RKO (cell line): ENCODE data around the gene CWC15.
"Not testable (repeated sequence)": the region's sequence is repeated elsewhere in the genome, so short reads cannot be mapped to it uniquely, and the experiment has no call there.

Experiments
- DNase-seq: peaks from one replicate; pipeline ENCODE4 v3.0.0-alpha.2; 2016; ENCODE audit warnings: low spot score

CWC15 gene

GRCh38 chr11:94913718-94914394, 59.5 kb downstream of the CWC15 start:
- not testable (repeated sequence) for DNase-seq

- no peak for DNase-seq
Measured at GRCh38 chr11:94912806-94913205, 60.5 kb downstream of the CWC15 start.
